GM21717 (cell line): ENCODE data around the gene HSD3B2.
A peak's percentile ranks its signal among the peaks of the same experiment; 100 is the strongest.
"Not testable (repeated sequence)": the region's sequence is repeated elsewhere in the genome, so short reads cannot be mapped to it uniquely, and the experiment has no call there.

Source experiments
- ATAC-seq: cut with Tn5 transposase; IDR thresholded peaks from one replicate; pipeline ENCODE4 v1.9.1; 2021; ENCODE audit warnings: mild to moderate bottlenecking, moderate library complexity; ENCODE audit not compliant: unreplicated experiment

Gene HSD3B2

DNA sequence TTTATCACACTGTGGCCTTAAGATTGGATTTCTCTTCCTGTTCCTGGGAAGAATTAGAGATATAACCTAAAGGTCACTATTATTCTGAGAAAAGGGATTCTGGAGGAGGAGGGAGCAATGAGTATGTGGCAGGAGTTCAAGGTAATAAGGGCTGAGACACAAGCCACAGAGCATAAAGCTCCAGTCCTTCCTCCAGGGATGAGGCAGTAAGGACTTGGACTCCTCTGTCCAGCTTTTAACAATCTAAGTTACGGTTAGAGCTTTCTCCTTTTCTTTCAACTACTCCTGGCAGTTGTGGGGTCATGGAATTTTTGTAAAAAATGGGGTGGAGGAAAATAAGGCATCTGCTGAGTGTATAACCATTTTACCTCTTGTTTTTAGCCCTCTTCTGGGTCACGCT is at the start of gene HSD3B2:
Gene HSD3B2, plus strand, starts transcription at position 201 of the 400 bp plus-strand sequence. CDS start 270 bp downstream, outside the sequence.
- no peak for ATAC-seq

- no peak for ATAC-seq
Observed at GRCh38 chr1:119366424-119366823, 48.5 kb upstream of the HSD3B2 start.

- ATAC-seq, result no peak
Observed at GRCh38 chr1:119367432-119368124, 47.4 kb upstream of the HSD3B2 start.

GRCh38 chr1:119368554-119368953 is 46.4 kb upstream of the HSD3B2 start, which contains the start of gene HAO2:
Gene HAO2 (plus strand): TSS chr1:119368785. CDS start chr1:119381086, 12,301 bp downstream.
- no peak for ATAC-seq

GRCh38 chr1:119370748-119371147 is 44.2 kb upstream of the HSD3B2 start:
- no peak for ATAC-seq

GRCh38 chr1:119371815-119372214 is 43.1 kb upstream of the HSD3B2 start:
- ATAC-seq, result no peak

- peak; percentile 62 for ATAC-seq
Observed at GRCh38 chr1:119372503-119373086, 42.4 kb upstream of the HSD3B2 start.

- ATAC-seq, result no peak
Observed at GRCh38 chr1:119373465-119373864, 41.5 kb upstream of the HSD3B2 start.

- ATAC-seq, result no peak
Observed at GRCh38 chr1:119374208-119374874, 40.6 kb upstream of the HSD3B2 start.

DNA sequence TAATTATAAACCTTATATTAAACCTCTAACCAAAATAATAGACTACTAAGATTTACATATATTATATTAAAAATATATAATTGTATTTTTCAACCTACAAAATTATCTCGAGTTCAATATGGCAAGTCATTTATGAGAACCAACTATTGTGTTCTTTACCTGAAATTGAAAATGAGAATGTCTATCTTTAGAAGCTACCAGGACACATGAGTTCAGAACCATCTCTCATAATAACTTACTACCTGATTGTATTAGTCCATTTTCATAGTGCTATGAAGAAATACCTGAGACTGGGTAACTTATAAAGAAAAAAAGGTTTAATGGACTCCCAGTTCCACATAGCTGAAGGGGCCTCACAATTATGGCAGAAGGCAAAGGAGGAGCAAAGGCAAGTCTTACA is 39.6 kb upstream of the HSD3B2 start:
- no peak for ATAC-seq

GRCh38 chr1:119376594-119376993 is 38.4 kb upstream of the HSD3B2 start:
- ATAC-seq, result no peak

DNA sequence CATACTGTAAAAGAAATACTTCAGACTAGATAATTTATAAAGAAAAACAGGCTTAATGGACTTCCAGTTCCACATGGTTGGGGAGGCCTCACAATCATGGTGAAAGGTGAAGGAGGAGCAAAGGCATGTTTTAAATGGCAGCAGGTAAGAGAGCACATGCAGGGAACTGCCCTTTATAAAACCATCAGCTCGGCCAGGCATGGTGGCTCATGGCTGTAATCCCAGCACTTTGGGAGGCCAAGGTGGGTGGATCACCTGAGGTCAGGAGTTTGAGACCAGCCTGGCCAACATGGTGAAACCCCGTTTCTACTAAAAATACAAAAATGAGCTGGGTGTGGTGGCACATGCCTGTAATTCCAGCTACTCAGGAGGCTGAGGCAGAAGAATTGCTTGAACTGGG is 37.4 kb upstream of the HSD3B2 start:
- ATAC-seq, result not testable (repeated sequence)

GRCh38 chr1:119379117-119379516 is 35.8 kb upstream of the HSD3B2 start:
- ATAC-seq, result no peak

DNA sequence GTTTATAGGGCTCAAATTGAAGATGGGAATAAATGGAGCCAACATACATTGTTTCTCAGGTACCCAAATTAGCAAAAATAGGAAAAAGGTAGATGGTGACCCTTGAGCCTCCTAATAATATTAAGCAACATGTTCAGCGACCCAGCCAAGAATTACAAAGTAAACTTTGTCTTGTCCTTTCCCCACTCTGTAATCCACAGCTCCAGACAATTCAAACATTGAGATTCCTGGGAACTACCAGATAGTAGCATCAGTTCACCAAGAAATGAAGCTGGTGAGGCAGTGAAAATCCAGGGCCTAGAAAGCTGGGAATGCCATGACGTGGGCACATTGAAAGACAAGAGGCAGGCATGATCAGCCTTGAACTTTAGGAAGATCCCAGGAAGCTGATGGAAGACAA is 34.6 kb upstream of the HSD3B2 start:
- no peak for ATAC-seq

DNA sequence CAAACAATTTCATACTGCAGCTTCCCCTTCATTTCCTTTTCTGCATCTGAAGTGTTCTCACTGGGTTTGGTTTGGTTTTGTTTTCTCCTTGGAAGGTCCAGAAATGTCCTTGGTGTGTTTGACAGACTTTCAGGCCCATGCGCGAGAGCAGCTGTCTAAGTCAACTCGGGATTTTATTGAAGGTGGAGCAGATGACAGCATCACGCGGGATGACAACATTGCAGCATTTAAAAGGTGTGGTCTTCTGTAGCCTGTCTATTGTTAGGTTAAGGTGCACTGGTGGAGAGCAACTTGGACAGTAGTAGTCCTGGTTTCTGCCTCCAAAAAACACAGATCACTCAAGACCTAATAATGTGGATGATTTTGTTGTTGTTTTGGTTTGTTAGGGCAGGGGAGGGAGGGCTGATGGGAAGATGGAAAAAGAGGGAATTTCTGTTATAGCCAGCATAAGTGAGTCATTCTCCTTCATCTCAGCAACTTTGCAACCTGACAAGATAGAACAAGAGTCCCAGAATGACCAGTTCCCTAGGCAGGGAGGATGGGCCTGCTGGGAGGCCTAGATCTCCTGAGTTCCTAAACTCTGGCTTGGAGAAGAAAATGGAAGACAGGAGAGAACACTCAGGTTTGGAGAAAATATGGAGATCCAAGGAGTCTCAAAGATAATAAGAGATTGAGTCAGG is 33.8 kb upstream of the HSD3B2 start:
- no peak for ATAC-seq

DNA sequence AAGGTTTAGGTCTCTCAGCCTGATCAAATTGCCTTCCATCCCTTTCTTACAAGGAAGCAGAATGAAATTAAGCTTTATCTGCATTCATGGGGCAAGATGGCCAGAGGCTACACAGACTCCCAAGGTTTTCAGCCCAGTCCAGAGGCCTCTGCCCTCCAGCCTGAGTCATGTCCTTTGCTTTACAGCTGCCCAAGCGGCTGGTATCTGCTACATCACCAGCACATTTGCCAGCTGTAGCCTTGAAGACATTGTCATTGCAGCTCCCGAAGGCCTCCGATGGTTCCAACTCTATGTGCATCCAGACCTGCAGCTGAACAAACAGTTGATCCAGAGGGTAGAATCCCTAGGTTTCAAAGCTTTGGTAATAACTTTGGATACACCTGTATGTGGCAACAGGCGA is 30.4 kb upstream of the HSD3B2 start:
- no peak for ATAC-seq

DNA sequence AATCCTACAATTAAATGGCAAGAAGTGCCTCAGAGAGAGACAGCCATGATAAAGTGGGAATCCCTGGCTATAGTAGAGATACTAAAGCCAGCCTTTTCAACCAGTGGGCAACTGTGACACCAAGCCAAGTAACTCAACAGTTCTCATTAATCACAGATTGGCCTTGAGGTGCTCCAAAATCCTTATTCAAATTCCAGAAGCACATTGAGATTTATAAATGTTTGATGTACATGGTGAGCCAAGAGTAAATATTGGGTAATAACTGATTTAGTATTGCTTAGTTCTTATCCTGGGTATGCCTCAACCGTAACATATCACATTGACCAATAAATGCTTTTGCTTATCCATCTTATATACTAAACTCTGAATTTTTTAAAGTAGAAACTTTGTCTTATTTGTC is 29.3 kb upstream of the HSD3B2 start:
- no peak for ATAC-seq

- no peak for ATAC-seq
Observed at GRCh38 chr1:119387858-119388257, 27.1 kb upstream of the HSD3B2 start.

DNA sequence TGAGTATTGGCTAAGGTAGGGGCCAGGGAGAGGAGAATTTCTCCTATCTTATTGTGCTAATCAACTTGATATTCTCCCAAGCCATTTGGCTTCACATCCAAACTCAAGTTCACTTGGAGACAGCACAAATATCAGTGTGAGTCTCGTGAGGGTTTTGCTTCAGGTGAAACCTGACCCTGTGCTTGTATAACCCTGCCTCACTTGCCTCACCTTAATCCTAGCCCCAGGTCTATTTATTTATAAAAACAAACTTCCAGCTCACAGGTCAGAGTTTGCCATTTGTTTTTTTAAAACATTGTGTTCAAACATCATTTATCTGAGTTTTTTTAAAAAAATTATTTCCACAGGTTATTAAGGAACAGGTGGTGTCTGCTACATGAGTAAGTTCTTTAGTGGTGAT is 26.5 kb upstream of the HSD3B2 start:
- no peak for ATAC-seq

DNA sequence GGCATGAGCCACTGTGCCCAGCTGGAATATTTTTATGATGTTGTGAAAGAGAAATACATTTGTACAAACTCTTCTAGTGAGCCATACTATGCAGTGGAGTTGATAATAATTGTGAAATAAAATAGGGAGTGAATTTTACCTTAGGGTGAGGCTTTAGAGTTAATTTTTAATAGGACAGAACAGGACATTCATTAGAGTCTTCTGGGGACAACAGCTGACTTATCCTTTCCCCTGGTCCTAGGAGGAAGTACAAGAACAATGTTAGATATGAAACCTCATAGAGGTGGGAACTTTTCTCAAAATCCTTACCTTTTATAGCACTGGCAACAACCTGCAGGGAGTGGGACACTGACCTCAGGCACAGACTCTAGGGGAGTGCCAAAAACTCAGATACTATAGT is 24.4 kb upstream of the HSD3B2 start:
- no peak for ATAC-seq

- no peak for ATAC-seq
Observed at GRCh38 chr1:119391749-119392148, 23.2 kb upstream of the HSD3B2 start.

DNA sequence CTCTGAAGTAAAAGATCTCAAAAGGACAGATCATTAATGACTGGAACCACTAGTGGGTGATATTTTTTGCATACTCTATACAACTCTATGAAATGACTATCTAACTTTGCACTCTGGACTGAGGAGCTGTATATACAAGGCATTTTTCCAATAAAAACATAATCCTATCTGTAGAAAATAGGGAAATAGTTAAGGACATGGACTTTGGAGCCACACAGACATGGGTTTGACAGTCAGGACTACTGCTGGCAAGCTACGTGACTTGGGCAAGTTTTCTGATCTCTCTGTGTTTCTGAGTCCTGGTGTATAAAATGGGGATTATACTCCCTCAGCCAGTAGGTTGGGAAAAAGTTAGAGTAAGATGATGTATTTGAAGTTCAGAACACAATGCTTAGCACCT is 20.9 kb upstream of the HSD3B2 start:
- ATAC-seq, result no peak
